ENCODE measurements around the gene TNFRSF12A. TPM values are rescaled to one million over a fixed set of nuclear protein-coding genes. Genes with fewer than 3 reads are reported as not detected.

TNFRSF12A gene, protein sequence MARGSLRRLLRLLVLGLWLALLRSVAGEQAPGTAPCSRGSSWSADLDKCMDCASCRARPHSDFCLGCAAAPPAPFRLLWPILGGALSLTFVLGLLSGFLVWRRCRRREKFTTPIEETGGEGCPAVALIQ
- total RNA-seq, result 7.3 TPM in 2 replicates

DNA sequence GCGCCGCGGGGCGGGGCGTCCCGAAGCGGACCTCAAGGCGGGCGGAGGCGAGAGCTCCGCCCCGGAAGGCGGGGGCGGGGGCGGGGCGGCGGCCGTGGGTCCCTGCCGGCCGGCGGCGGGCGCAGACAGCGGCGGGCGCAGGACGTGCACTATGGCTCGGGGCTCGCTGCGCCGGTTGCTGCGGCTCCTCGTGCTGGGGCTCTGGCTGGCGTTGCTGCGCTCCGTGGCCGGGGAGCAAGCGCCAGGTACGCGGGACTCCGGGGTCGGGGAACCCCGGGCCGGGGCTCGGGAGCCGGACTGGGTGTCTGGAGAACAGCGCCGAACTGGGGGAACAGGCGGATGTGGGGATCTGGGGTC is at the start of gene TNFRSF12A:
Gene TNFRSF12A (plus strand): TSS at position 122 of the 357 bp plus-strand sequence. CDS start 30 bp downstream, at position 152.
- H3K4me3 Mint-ChIP-seq, result peak within 1 kb of the TSS; percentile 83
- intact Hi-C loops (cut with micrococcal nuclease), result loop anchor here (1.0 to 10.0 kb wide), 3 partner anchors 16 to 265 kb away; partner anchors contain the start of gene ZNF263
- peaks cover 13% of the 10 kb centered on the region for H3K27me3 Mint-ChIP-seq
- H3K4me1 Mint-ChIP-seq, result peaks cover 37% of the 10 kb centered on the region
- H3K36me3 Mint-ChIP-seq (ENCODE audit: low read depth), result peaks cover 3% of the 10 kb centered on the region
- H3K9me3 Mint-ChIP-seq, result no peaks in the 10 kb centered on the region
- DNase-seq, result peak; percentile 92
- H3K27ac Mint-ChIP-seq, result peak within 1 kb of the TSS; percentile 95

DNA sequence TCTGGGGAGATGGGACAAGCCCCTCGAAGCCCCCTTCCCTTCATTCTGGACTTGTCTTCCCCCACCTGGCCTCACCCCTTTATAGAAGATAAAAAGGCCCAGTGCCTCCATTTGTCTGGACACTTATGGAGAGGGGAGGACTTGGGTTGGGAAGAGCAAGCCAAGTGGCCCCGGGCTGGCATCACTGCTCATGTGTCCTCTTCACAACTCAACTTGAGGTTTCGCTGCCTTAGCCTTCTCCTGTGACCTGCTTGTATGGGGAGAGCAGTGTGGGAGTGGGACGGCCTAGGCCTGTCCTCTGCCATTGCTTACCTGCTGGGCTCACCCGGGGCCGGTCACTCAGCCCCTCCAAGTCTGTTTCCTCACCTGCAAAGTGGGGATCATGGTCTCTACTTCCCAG is 49.6 kb upstream of the TNFRSF12A start:
- Mint-ChIP-seq H3K9me3 (no peaks in the 10 kb centered on the region), H3K4me1 (peaks cover 21% of the 10 kb centered on the region), H3K27ac (peak overlapping the region; percentile 45), H3K27me3 (peaks cover 10% of the 10 kb centered on the region), H3K4me3 (peak overlapping the region; percentile 84), H3K36me3 (ENCODE audit: low read depth) (peaks cover 19% of the 10 kb centered on the region)
- no peak for DNase-seq
- intact Hi-C loops (cut with micrococcal nuclease), result loop anchor here (1.0 to 2.0 kb wide), 2 partner anchors 10 to 50 kb away; partner anchors contain the start of genes PKMYT1 and TNFRSF12A

GRCh38 chr16:2971134-2971984 is 48.8 kb upstream of the TNFRSF12A start:
- peak overlapping the region; percentile 84 for H3K4me3 Mint-ChIP-seq
- intact Hi-C loops (cut with micrococcal nuclease), result loop anchor here (2.0 kb wide), 1 partner anchor 49 kb away; the partner anchor contains the start of gene TNFRSF12A
- no peaks in the 10 kb centered on the region for H3K9me3 Mint-ChIP-seq
- DNase-seq, result no peak
- H3K27me3 Mint-ChIP-seq, result peaks cover 7% of the 10 kb centered on the region
- peaks cover 21% of the 10 kb centered on the region for H3K4me1 Mint-ChIP-seq
- peak overlapping the region; percentile 45 for H3K27ac Mint-ChIP-seq
- peaks cover 21% of the 10 kb centered on the region for H3K36me3 Mint-ChIP-seq (ENCODE audit: low read depth)

- Mint-ChIP-seq H3K9me3 (no peaks in the 10 kb centered on the region), H3K27me3 (peaks cover 7% of the 10 kb centered on the region), H3K27ac (no peak overlapping the region), H3K36me3 (ENCODE audit: low read depth) (peaks cover 24% of the 10 kb centered on the region), H3K4me3 (peak overlapping the region; percentile 24), H3K4me1 (peaks cover 23% of the 10 kb centered on the region)
- DNase-seq, result no peak
- intact Hi-C loops (cut with micrococcal nuclease), result loop anchor here (2.0 kb wide), 1 partner anchor 49 kb away; the partner anchor contains the start of gene TNFRSF12A
Measured at GRCh38 chr16:2971985-2972784, 48.0 kb upstream of the TNFRSF12A start.

GRCh38 chr16:2973093-2973492 is 47.1 kb upstream of the TNFRSF12A start:
- peaks cover 26% of the 10 kb centered on the region for H3K4me1 Mint-ChIP-seq
- H3K36me3 Mint-ChIP-seq (ENCODE audit: low read depth), result peaks cover 25% of the 10 kb centered on the region
- intact Hi-C loops (cut with micrococcal nuclease), result no loop called here
- DNase-seq, result no peak
- H3K27me3 Mint-ChIP-seq, result peaks cover 4% of the 10 kb centered on the region
- H3K4me3 Mint-ChIP-seq, result no peak overlapping the region
- H3K27ac Mint-ChIP-seq, result no peak overlapping the region
- no peaks in the 10 kb centered on the region for H3K9me3 Mint-ChIP-seq

GRCh38 chr16:2973605-2974318 is 46.4 kb upstream of the TNFRSF12A start:
- Mint-ChIP-seq H3K9me3 (no peaks in the 10 kb centered on the region), H3K27ac (no peak overlapping the region), H3K27me3 (no peaks in the 10 kb centered on the region), H3K4me3 (no peak overlapping the region), H3K4me1 (peaks cover 20% of the 10 kb centered on the region), H3K36me3 (ENCODE audit: low read depth) (peaks cover 23% of the 10 kb centered on the region)
- intact Hi-C loops (cut with micrococcal nuclease), result no loop called here
- DNase-seq, result no peak

GRCh38 chr16:2974319-2975056 is 45.7 kb upstream of the TNFRSF12A start:
- Mint-ChIP-seq H3K36me3 (ENCODE audit: low read depth) (peaks cover 24% of the 10 kb centered on the region), H3K27me3 (no peaks in the 10 kb centered on the region), H3K4me3 (no peak overlapping the region), H3K4me1 (peaks cover 20% of the 10 kb centered on the region), H3K27ac (no peak overlapping the region), H3K9me3 (no peaks in the 10 kb centered on the region)
- intact Hi-C loops (cut with micrococcal nuclease), result no loop called here
- DNase-seq, result no peak

DNA sequence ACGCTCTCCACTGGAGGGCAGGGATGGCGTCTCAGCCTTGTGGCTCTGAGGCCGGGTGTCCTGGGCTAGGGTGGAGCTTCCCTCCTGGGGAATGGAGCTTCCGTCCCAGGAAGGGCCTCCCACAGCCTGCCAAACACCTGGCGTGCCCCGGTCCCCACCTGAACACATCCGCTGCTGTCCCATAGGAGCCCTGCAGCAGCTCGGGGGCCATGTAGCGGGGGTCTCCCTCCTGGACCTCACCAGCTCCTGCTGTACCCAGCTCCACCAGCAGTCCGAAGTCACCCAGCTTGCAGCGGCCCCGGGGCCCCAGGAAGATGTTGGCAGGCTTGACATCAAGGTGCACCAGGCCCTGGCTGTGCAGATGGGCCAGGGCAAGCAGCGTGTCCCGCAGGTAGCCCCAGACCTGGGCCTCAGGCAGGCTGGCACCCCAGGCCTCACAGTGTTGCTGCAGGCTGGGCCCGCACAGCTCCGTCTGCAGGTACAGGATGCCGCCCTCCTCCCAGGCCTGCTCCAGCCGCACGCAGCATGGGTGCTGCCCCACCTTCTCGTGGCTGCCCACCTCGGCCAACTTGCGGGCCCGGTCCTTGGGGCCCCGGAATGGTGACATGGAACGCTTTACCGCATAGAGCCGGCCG is 44.9 kb upstream of the TNFRSF12A start:
- intact Hi-C loops (cut with micrococcal nuclease), result no loop called here
- no peaks in the 10 kb centered on the region for H3K27me3 Mint-ChIP-seq
- H3K27ac Mint-ChIP-seq, result no peak overlapping the region
- H3K36me3 Mint-ChIP-seq (ENCODE audit: low read depth), result peaks cover 27% of the 10 kb centered on the region
- DNase-seq, result no peak
- H3K9me3 Mint-ChIP-seq, result no peaks in the 10 kb centered on the region
- H3K4me3 Mint-ChIP-seq, result no peak overlapping the region
- peaks cover 19% of the 10 kb centered on the region for H3K4me1 Mint-ChIP-seq

- H3K9me3 Mint-ChIP-seq, result no peaks in the 10 kb centered on the region
- H3K36me3 Mint-ChIP-seq (ENCODE audit: low read depth), result peaks cover 21% of the 10 kb centered on the region
- peaks cover 15% of the 10 kb centered on the region for H3K4me1 Mint-ChIP-seq
- H3K27ac Mint-ChIP-seq, result no peak overlapping the region
- no peaks in the 10 kb centered on the region for H3K27me3 Mint-ChIP-seq
- H3K4me3 Mint-ChIP-seq, result no peak overlapping the region
- intact Hi-C loops (cut with micrococcal nuclease), result no loop called here
- DNase-seq, result no peak
Measured at GRCh38 chr16:2976201-2976600, 44.0 kb upstream of the TNFRSF12A start.

DNA sequence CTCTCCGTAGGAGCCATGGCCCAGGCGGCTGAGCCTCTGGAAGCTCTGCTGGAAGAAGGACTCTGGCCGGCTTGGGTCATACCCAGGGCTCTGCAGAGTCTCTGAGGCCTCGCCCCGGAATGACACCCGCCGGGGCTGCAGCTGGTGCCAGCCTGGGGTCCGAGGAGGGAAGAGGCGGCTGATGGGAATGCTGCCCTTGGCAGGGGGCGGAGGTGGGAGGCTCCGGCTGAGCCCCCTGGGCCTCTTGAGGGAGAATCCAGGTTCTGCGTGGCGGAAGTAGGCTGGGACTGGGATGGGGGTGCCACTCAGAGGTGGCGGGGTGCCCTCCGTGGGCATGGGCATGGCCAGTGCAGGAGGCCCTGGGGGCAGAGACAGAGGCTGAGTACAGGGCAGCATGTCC is 43.5 kb upstream of the TNFRSF12A start:
- H3K36me3 Mint-ChIP-seq (ENCODE audit: low read depth), result peaks cover 21% of the 10 kb centered on the region
- intact Hi-C loops (cut with micrococcal nuclease), result no loop called here

DNA sequence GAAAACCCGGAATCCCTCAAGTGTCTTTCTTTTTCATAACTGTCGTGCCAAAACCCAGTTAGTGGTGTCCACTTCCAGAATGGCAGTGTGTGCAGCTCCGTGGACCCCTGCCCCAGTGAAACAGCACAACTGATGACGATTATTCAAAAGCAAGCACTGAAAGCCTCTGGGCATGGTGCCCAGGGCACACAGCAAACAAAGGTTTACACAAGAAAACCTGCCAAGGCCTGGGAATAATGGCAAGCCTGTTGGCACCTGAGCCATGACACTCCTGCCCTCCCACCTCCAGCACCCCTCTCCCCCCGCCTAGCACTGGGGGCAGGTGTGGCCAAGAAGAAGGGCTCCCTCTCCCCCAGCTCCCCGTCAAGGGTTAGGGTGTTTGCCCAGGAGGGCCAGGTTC is 42.7 kb upstream of the TNFRSF12A start:
- no peak overlapping the region for H3K4me3 Mint-ChIP-seq
- peaks cover 16% of the 10 kb centered on the region for H3K4me1 Mint-ChIP-seq
- H3K9me3 Mint-ChIP-seq, result no peaks in the 10 kb centered on the region
- intact Hi-C loops (cut with micrococcal nuclease), result no loop called here
- peaks cover 16% of the 10 kb centered on the region for H3K36me3 Mint-ChIP-seq (ENCODE audit: low read depth)
- no peak overlapping the region for H3K27ac Mint-ChIP-seq
- DNase-seq, result no peak
- H3K27me3 Mint-ChIP-seq, result peaks cover 3% of the 10 kb centered on the region

More for the DNA sequence above, 43.5 kb upstream of the TNFRSF12A start:
- Mint-ChIP-seq H3K4me3 (no peak overlapping the region), H3K4me1 (peaks cover 17% of the 10 kb centered on the region), H3K27ac (no peak overlapping the region), H3K9me3 (no peaks in the 10 kb centered on the region), H3K27me3 (peaks cover under 1% of the 10 kb centered on the region)
- no peak for DNase-seq

DNA sequence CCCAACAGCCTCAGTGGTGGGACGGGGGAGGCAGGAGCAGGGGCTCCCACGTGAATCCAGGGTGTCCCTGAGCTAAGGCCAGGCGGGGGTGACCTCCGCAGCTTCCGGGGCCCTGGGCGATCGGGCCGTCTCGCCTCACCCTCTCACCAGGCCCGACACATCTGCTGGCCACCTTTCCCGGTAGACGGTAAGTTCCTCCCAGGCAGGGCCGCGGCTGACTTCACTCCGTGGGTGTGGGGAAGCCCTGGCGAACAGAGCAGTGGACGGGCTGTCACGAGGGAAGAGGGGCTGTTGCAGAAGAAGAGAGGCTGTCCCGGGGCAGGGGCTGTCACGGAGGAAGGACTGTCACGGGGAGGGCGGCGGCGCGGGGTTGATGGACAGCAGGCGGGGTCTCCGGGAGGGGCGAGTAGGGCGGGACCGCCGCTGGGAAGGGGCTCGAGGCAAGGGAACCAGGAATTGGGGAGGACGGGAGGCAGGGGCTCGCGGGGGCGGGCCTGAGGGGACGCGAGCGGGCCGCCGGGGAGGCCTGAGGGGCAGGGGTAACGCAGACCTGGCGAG is 40.4 kb upstream of the TNFRSF12A start:
- H3K27me3 Mint-ChIP-seq, result peaks cover 6% of the 10 kb centered on the region
- H3K4me3 Mint-ChIP-seq, result peak overlapping the region; percentile 95
- H3K9me3 Mint-ChIP-seq, result no peaks in the 10 kb centered on the region
- intact Hi-C loops (cut with micrococcal nuclease), result loop anchor here (1.0 kb wide), 1 partner anchor 9 kb away; no protein-coding TSS in a partner anchor
- peak overlapping the region; percentile 84 for H3K27ac Mint-ChIP-seq
- peak; percentile 81 for DNase-seq
- H3K4me1 Mint-ChIP-seq, result peaks cover 22% of the 10 kb centered on the region
- H3K36me3 Mint-ChIP-seq (ENCODE audit: low read depth), result peaks cover 12% of the 10 kb centered on the region

Data from activated CD4-positive, alpha-beta T cell treated with anti-CD3 and anti-CD28 coated beads, Interleukin-2, amount 10 ng/mL, durations not matched to agents 24 days and 14 days (primary cell).